HG03432 (cell line): ENCODE results near the gene ELOVL4.

ENCODE experiments used
- ATAC-seq: cut with Tn5 transposase; IDR thresholded peaks from one replicate; pipeline ENCODE4 v1.9.1; 2021; ENCODE audit warnings: mild to moderate bottlenecking, moderate library complexity; ENCODE audit not compliant: unreplicated experiment

Gene ELOVL4

GRCh38 chr6:79922018-79922417 is 25.3 kb downstream of the ELOVL4 start:
- no peak for ATAC-seq

DNA sequence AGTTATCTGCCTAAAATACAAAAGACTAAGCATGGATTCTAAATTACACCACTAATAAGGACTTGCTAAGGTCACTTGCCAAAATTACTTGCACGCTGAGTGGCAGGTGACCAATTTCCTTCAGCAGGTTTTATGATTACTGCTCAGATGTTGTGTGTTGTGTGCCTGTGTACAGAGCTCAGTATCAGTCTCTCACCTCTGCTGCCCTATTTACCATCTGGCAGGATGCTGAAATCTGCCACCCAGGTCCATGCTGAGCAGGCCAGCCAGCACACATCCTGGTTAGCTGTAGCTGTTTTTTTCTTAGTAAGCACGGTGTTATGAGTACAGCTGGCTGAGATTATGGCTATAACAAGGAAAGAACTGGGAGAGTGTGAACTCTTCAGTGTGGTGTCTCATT is 34.0 kb downstream of the ELOVL4 start:
- ATAC-seq: no peak

- no peak for ATAC-seq
These were observed 35.4 kb downstream of the ELOVL4 start for GRCh38 chr6:79911992-79912391.

DNA sequence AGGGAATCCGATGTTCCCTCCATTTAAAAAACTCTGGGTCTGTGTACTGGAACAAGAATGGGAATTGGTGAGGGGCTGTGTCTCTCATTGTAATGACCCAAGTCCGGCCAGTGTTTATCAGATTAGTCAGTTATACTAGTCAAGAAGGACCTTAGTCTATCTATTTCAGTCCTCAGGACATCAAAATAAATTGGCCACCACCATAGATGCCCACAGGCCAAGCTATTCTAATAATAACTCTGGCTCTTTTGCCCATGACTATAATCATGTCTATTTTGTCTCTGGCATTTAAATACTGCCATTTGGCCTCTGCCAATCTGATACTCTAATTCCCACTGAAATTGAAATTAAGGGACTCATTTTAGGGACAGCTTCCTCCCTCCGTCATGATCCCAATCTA is 37.8 kb downstream of the ELOVL4 start:
- no peak for ATAC-seq

- ATAC-seq: no peak
These were observed 45.3 kb downstream of the ELOVL4 start for GRCh38 chr6:79902046-79902445.

- no peak for ATAC-seq
These were observed 49.3 kb downstream of the ELOVL4 start for GRCh38 chr6:79898076-79898475.

DNA sequence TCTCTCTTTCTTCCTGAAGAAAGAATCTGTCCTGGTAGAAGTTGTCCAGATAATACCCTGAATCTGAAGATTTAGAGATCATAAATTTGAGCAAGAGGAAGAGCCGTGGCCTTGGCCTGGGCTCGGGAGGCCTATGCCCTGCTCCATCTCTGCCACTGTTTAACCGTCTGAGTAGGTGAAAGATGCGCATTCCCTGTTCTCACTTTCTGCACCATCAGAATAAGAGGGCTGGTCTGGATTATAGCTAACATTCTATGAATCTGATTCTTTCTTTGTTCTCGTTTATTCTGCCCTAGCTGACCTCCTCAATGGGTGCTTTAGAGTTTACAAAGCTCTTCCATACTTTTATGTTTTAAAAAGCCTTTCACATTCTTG is 51.3 kb downstream of the ELOVL4 start:
- no peak for ATAC-seq

DNA sequence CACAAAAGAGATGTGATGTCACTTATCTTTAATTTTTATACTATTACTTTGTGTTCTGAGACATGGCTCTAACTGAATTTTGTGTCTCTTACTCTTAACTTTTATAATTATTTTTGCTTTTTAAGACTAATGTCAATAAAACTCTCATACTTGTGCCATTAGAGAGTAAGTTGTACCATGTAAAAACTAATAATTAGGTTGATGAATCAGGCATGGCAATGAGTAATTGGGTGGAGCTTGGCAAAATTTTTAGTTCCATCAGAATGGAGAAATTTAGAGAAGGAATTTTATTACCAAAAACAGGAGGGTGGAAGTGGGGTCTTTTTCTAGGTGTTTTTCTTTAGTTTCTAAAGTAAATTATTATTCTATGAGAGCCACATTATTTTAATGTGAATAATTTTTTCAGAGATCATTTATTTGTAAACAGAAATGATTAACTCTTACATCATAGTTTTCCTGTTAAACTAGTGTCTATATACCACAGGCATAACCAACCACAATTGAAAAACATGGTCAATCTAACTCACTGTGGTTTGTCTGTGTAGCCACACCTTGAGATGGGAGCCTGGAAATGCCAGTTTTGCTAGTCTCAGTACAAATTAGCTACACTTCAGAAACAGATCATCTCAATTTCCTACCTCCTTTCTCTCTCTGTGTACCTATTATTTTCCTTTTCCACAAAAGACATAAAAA is 51.8 kb downstream of the ELOVL4 start:
- no peak for ATAC-seq

DNA sequence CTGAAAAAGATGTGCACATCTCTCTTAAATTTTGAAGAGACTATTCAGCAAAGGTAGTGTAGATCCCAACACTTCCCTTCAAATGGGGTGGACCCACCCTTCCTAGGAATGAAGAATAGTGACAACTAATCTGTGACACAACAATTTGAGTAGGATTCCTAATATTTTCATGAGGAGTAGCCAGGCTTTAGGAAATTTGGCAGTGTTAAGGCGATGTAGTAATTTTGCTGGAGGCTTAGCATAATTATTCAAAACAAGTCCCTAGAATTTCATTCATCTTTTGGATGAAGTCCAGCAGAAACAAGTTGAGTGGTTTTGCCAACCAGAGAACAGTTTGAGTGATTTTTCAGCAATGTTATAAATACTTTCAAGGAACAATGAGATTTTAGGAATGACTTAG is 52.4 kb downstream of the ELOVL4 start:
- no peak for ATAC-seq

DNA sequence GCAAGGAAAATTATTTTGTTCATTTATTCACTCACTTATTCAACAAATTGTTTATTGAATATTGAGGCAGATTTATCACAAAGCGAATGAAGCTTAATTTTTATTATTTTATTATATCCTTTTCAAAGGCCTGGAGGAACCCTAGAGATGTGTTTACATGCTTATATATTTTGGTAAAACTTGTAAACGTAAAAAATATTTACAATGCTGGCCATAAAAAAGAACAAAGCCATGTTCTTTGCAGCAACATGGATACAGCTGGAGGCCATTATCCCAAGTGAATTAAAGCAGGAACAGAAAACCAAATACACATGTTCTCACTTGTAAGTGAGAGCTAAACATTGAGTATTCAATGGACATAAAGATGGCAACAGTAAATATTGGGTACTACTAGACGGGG is 58.8 kb downstream of the ELOVL4 start:
- ATAC-seq: no peak

DNA sequence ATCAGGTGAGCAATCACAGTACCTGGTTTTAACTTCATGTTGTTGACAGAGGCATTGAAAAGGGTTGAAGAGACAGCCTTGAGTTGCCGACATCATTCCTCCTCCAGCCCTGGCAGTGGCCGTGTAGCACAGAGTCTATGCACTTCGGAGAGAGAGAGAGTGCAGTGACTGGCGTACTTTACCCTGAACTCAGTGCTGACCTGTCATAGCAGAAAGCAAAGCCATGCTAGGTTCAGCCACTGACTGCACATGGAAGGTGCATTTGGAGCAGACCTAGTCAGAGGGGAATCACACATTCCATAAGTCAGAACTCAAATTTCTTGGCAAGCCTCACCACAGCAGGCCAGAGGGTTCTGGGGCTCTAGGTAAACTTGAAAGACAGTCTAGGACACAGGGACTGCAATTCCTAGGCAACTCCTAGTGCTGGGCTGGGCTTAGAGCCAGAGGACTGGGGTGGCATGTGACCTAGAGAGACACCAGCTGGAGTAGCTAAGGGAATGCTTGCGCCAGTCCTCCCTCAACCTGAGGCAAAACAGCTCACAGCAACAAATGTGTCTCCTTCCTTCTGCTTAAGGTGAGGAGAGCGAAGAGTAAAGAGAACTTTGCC is 69.1 kb downstream of the ELOVL4 start:
- no peak for ATAC-seq

- ATAC-seq: no peak
These were observed 72.7 kb downstream of the ELOVL4 start for GRCh38 chr6:79874531-79875134.

GRCh38 chr6:79872986-79873385 is 74.4 kb downstream of the ELOVL4 start:
- no peak for ATAC-seq

DNA sequence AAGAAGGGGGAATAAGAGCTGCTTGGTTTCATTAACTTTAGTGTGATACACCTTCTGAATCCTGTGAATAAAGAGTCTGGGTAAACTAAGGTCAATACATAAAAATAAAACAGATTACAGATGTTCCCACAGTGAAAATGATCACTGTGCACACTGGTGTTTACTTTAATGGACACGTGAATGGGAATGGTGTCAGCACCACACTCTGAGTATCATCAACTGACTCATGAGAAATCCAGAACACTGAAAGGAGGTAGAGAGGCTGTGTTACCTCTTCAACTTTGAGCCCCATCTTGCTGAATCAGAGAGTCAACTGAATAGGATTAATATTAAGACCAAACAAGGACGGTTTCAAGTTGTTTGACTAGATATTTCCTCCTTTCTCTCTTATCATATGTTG is 75.0 kb downstream of the ELOVL4 start:
- no peak for ATAC-seq

GRCh38 chr6:79869600-79870084 is 77.7 kb downstream of the ELOVL4 start:
- ATAC-seq: peak; percentile 100

DNA sequence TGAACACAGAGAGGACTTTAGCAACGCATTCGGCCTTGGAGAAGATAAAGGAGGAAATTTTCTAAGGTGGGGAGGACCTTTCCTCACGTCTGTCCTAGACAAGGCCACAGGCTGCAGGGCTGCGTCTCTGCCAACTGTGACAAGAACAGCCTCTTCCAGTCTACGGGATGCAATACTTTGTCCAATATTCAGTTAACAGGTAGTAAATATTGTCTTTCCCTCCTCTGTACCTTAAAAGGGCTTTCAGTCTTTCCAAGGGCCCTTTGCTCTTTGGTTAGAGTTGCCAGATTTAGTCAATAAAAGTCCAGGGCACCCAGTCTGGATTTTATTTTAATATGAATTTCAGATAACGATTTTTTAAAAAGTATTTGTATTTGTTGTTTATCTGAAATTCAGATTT is 78.2 kb downstream of the ELOVL4 start:
- ATAC-seq: no peak

DNA sequence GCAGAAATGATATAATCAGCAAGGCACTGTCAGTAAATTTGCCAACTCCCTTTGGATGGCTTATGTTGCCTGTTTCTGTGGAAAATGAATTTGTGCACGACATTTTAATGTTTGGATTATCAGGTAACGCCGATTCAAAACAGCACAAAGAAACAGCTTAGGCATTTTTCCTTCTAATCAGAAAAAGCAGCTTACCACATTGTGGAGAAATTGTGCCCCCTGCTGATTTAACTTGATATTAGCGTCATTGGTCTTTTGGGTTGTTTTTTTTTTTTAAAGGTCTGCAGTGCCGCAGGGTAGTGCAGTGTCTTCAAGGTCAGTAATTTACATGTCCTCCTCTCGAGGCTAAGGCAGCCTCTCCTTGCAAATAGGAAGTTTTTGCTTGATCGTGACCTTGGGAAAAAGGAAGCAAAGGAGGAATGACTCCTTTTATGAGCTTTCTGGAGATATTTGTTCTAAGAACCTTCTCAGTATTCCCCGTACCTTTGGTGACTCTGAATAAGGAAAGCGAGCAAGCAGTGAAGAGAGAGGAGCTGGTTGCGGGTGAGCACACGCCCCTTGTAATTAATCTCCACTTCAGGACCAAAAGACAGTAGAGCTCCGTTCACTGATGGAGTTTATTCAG is 79.1 kb downstream of the ELOVL4 start:
- ATAC-seq: peak; percentile 26
